Fibroblast of villous mesenchyme (primary cell): ENCODE data around the gene ARHGAP45. TPM values are rescaled to one million over a fixed set of nuclear protein-coding genes. Genes with fewer than 3 reads are reported as not detected.

ENCODE experiments used
- DNase-seq: peaks from one replicate; pipeline ENCODE4 v3.0.0-alpha.2; 2010; ENCODE audit warnings: low read depth
- H3K4me3 ChIP-seq: 2 replicates; pipeline ENCODE4 v1.5.1; 2011; ENCODE audit warnings: low read depth, mild to moderate bottlenecking, low read length
- CTCF ChIP-seq: IDR thresholded peaks from 2 replicates; pipeline ENCODE4 v1.5.1; 2012; ENCODE audit warnings: low read depth, mild to moderate bottlenecking, low read length; ENCODE audit not compliant: insufficient read depth
- total RNA-seq: library from RNA; depleted of rRNA; stranded (reverse); fragments of >200 nt; gene quantifications from 2 replicates; pipeline ENCODE4 v1.2.3, GENCODE V29; 2012

Gene ARHGAP45
- total RNA-seq, 1 donor, result 0.43 TPM

- no peak for TF ChIP-seq CTCF
- H3K4me3 ChIP-seq, result peak overlapping the region; percentile 91
- no peak for DNase-seq
Measured at GRCh38 chr19:1094655-1094977, 27.6 kb downstream of the ARHGAP45 start.

- DNase-seq, result peak; percentile 98
- H3K4me3 ChIP-seq, result peak within 1 kb of the TSS; percentile 91
- no peak for TF ChIP-seq CTCF
Measured at GRCh38 chr19:1094978-1095701, 28.2 kb downstream of the ARHGAP45 start, which contains the start of gene POLR2E. Gene POLR2E, minus strand, starts transcription at chr19:1095375. Its CDS starts 60 bp downstream, at chr19:1095315.

GRCh38 chr19:1097810-1098176 is 30.8 kb downstream of the ARHGAP45 start:
- H3K4me3 ChIP-seq, result no peak overlapping the region
- DNase-seq, result peak; percentile 47
- TF ChIP-seq CTCF, result no peak

GRCh38 chr19:1098177-1099051 is 31.4 kb downstream of the ARHGAP45 start:
- no peak for DNase-seq
- TF ChIP-seq CTCF, result no peak

GRCh38 chr19:1101337-1101698 is 34.4 kb downstream of the ARHGAP45 start:
- DNase-seq, result peak; percentile 82
- TF ChIP-seq CTCF, result no peak
- H3K4me3 ChIP-seq, result peak overlapping the region; percentile 17

More at GRCh38 chr19:1098177-1099051, 31.4 kb downstream of the ARHGAP45 start:
- no peak overlapping the region for H3K4me3 ChIP-seq

GRCh38 chr19:1102407-1103131 is 35.6 kb downstream of the ARHGAP45 start:
- no peak for TF ChIP-seq CTCF
- DNase-seq, result peak; percentile 99
- peak overlapping the region; percentile 18 for H3K4me3 ChIP-seq
